Urinary bladder (tissue), 4 donors: ENCODE data around the gene DNMT3B. TPM values are rescaled to one million over a fixed set of nuclear protein-coding genes. Genes with fewer than 3 reads are reported as not detected.

Experiments
- DNase-seq: peaks from one replicate; pipeline ENCODE4 v3.0.0-alpha.2; 2015; ENCODE audit errors: extremely low spot score
- H3K27ac ChIP-seq: one replicate; pipeline ENCODE4 v1.5.1; 2013; ENCODE audit warnings: low read depth, mild to moderate bottlenecking, moderate library complexity
- H3K36me3 ChIP-seq: one replicate; pipeline ENCODE4 v1.6.1; 2013; ENCODE audit warnings: mild to moderate bottlenecking, moderate library complexity; ENCODE audit not compliant: insufficient read depth
- H3K4me1 ChIP-seq: one replicate; pipeline ENCODE4 v1.6.1; 2013; ENCODE audit warnings: mild to moderate bottlenecking, moderate library complexity; ENCODE audit not compliant: insufficient read depth
- H3K4me3 ChIP-seq: one replicate; pipeline ENCODE4 v1.5.1; 2013; ENCODE audit warnings: low read depth, low read length
- WGBS: extraction: QIAGEN DNeasy Blood & Tissue Kit; methylation state at CpG from one replicate; pipeline ENCODE4 v1.1.7; 2013; 5-methylcytosine and 5-hydroxymethylcytosine counted together
- polyA plus RNA-seq: library from polyadenylated mRNA; stranded (reverse); fragments of 200-250 nt; gene quantifications from one replicate; pipeline ENCODE4 v1.2.3, GENCODE V29; 2013
- total RNA-seq: library from RNA; depleted of rRNA; stranded (reverse); fragments of >200 nt; gene quantifications from one replicate; pipeline ENCODE4 v1.2.3, GENCODE V29; 2014
- donor health status: healthy with polysubstance abuse.
- donor health status: healthy.

The DNMT3B gene
- total and polyA plus RNA-seq, 2 donors = 1.0 to 2.4 TPM

GRCh38 chr20:32834972-32835371, 72.8 kb downstream of the DNMT3B start:
- Histone ChIP-seq H3K4me3 (no peak overlapping the region), H3K36me3 (no peaks in the 10 kb centered on the region), H3K27ac (no peak overlapping the region), H3K4me1 (no peaks in the 10 kb centered on the region)
- DNase-seq = no peak

- 94% methylated on average over 1 of the region's 1 CpG for WGBS
These were observed 75.0 kb downstream of the DNMT3B start for GRCh38 chr20:32837157-32837556.

DNA sequence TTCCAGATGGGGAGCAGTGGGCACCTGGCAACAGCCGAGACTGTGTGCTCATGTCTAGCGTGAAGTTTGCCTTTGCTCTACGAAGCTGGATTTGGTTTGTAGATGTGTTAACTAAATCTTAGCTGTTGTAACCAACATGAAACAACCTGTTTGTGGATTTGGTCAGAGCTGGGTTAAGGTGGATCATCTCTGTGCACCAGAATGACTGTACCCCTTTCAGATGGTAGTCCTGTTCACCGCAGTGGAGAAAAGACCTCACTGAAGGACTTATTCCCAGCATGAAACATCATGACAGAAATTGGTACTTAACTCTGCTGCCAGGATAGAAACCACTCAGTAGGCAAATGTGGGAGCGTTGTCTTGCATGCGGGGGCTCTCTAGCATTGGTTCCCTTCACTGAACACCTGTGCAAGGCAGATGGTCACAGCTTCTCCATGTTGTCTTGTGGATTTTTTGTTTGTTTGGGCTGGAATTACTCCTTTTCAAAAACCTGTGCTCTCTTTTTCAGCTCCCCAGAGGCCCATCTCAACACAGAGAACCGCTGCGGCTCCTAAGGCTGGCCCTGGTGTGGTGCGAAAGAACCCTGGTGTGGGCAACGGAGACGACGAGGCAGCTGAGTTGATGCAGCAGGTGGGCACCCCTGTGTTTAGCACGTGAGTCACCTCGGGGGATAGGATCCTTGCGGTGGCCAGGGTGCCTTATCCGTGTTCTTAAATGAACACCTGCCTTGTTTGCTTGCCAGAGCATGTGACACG, 77.2 kb downstream of the DNMT3B start:
- Histone ChIP-seq H3K4me3 (no peak overlapping the region), H3K27ac (no peak overlapping the region), H3K36me3 (peaks cover 2% of the 10 kb centered on the region), H3K4me1 (no peaks in the 10 kb centered on the region)
- no peak for DNase-seq
- WGBS = 88% methylated on average over 17 of the region's 17 CpGs

More at GRCh38 chr20:32837157-32837556, 75.0 kb downstream of the DNMT3B start:
- DNase-seq = no peak
- Histone ChIP-seq H3K4me1 (no peaks in the 10 kb centered on the region), H3K36me3 (peaks cover 2% of the 10 kb centered on the region), H3K4me3 (no peak overlapping the region), H3K27ac (no peak overlapping the region)

GRCh38 chr20:32839982-32840285, 77.7 kb downstream of the DNMT3B start:
- DNase-seq = no peak
- Histone ChIP-seq H3K27ac (no peak overlapping the region), H3K4me3 (no peak overlapping the region), H3K4me1 (no peaks in the 10 kb centered on the region), H3K36me3 (peaks cover 2% of the 10 kb centered on the region)
- WGBS = 70% methylated on average over 4 of the region's 4 CpGs

DNA sequence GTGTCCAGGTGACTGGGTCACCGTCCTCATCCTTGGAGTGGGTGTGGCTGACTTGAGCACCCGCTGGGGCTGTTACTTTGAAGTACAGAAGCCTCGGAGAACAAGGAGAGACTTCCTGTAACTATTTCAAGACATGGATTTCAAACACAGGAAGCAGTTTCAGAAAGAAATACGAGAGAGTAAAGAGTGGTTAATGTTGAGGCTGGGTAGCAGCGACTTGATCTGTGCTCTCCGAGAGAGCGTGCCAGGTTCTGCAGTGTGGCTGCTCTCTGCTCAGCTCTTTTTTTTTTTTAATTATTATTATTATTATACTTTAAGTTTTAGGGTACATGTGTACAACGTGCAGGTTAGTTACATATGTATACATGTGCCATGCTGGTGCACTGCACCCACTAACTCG, 79.0 kb downstream of the DNMT3B start:
- H3K36me3 ChIP-seq = peaks cover 2% of the 10 kb centered on the region
- no peak for DNase-seq
- 73% methylated on average over 9 of the region's 9 CpGs for WGBS

DNA sequence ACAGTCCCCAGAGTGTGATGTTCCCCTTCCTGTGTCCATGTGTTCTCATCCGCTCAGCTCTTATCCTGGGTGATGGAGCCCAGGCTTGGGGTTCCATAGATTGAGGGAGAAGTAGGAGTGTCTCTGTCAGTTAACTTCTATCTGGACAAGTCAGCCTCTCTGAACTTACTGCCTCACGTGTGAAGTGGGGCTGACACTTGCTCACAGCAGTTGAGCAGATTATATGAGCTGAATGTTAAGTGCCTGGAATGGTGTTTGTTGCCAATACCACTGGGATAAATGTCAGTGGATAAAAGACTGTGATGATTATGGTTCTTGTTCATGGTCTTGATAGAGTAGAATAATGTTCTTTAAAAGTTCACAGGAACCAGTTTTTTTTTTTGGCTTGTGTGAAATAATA, 79.4 kb downstream of the DNMT3B start:
- peaks cover 2% of the 10 kb centered on the region for H3K36me3 ChIP-seq

More for the DNA sequence above, 79.0 kb downstream of the DNMT3B start:
- no peaks in the 10 kb centered on the region for H3K4me1 ChIP-seq
- H3K4me3 ChIP-seq = no peak overlapping the region
- H3K27ac ChIP-seq = no peak overlapping the region

DNA sequence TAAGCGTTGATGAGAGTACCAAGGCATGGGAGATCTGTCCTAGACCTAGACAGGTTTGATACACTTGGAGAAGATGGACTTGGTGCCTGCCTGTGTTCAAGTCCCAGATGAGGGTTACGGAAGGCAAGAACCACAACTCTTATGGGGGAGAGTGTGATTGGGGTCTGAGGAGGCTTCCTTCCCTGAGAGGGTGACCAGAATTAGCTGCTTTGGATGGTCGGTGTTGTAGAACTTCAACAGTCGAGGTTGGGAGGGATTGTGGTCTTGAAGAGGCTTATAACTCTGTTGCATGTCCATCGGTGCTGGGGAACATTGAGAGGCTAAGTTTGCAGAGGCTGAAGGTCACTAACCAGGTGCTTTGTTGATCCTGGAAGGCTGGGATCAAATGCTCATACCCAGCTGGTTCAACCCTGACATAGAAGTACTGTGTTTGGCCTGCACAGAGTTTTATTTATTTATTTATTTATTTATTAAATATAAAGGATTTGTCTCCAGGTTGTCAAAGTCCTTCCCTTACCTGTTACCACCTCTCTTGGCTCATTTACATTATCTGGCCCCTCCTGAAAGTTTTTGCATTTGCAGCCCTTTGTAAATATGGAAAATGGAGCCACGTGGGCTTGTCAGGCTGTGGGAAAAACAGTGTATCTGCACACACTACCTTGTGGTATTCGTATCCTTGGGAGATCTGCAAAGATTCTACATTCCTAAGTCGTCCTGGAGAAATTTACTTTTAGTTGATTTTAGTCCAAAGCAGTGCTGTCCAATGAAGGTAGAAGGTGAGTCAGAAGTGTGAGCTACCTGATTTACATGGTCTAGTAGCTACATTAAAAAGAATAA, 80.7 kb downstream of the DNMT3B start:
- 88% methylated on average over 8 of the region's 8 CpGs for WGBS
- H3K4me1 ChIP-seq = no peaks in the 10 kb centered on the region
- H3K4me3 ChIP-seq = no peak overlapping the region
- H3K36me3 ChIP-seq = peaks cover 4% of the 10 kb centered on the region
- no peak overlapping the region for H3K27ac ChIP-seq
- no peak for DNase-seq

More for the DNA sequence above, 79.4 kb downstream of the DNMT3B start:
- no peak overlapping the region for H3K4me3 ChIP-seq
- no peak for DNase-seq
- H3K4me1 ChIP-seq = no peaks in the 10 kb centered on the region
- H3K27ac ChIP-seq = no peak overlapping the region
- WGBS = 91% methylated on average over 2 of the region's 2 CpGs

- no peak overlapping the region for H3K4me3 ChIP-seq
- peaks cover 5% of the 10 kb centered on the region for H3K36me3 ChIP-seq
- DNase-seq = no peak
- H3K4me1 ChIP-seq = no peaks in the 10 kb centered on the region
- 82% methylated on average over 2 of the region's 2 CpGs for WGBS
- H3K27ac ChIP-seq = no peak overlapping the region
These were observed 83.6 kb downstream of the DNMT3B start for GRCh38 chr20:32845786-32846185.

DNA sequence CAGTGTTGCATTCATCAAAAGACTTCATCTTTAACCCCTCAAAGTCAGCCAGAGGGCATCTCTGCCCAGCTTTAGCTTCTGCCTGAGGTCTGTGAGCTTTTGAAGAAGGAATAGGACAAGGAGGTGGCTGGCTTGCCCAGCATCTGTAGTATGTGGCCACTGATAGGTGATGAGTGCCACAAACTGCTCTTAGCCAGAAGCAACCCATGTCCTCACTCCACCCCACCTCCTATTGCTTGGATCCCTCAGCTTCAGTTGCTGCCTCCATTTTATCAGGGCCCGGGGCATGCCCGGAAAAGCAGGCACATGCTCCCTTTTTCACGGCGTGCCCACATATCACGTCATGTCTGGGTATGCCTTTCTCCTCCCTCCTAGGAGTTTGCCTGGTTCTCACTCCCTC, 84.7 kb downstream of the DNMT3B start:
- Histone ChIP-seq H3K4me1 (no peaks in the 10 kb centered on the region), H3K36me3 (peaks cover 6% of the 10 kb centered on the region), H3K4me3 (no peak overlapping the region), H3K27ac (no peak overlapping the region)
- 96% methylated on average over 5 of the region's 5 CpGs for WGBS
- no peak for DNase-seq

DNA sequence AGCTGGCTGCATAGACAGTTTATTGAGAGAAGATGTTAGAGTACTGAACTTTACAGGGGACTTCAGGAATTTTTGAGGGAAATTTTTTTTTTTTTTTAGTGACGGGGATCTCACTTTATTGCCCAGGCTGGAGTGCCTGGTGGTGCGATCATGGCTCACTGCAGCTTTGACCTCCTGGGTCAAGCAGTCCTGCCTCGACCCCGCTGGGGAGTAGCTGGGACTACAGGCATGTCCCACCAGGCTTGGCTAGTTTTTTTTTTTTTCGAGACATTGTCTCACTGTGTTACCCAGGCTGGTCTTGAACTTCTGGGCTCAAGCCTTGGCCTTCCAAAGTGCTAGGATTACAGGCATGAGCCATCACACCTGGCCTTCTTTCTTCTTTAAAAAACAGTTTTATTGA, 85.8 kb downstream of the DNMT3B start:
- Histone ChIP-seq H3K36me3 (peaks cover 8% of the 10 kb centered on the region), H3K4me3 (no peak overlapping the region), H3K4me1 (no peaks in the 10 kb centered on the region), H3K27ac (no peak overlapping the region)
- no peak for DNase-seq
- WGBS = 88% methylated on average over 5 of the region's 5 CpGs

GRCh38 chr20:32848846-32849245, 86.7 kb downstream of the DNMT3B start:
- Histone ChIP-seq H3K27ac (no peak overlapping the region), H3K4me1 (no peaks in the 10 kb centered on the region), H3K4me3 (no peak overlapping the region), H3K36me3 (peaks cover 8% of the 10 kb centered on the region)
- WGBS = 90% methylated on average over 6 of the region's 6 CpGs
- no peak for DNase-seq

DNA sequence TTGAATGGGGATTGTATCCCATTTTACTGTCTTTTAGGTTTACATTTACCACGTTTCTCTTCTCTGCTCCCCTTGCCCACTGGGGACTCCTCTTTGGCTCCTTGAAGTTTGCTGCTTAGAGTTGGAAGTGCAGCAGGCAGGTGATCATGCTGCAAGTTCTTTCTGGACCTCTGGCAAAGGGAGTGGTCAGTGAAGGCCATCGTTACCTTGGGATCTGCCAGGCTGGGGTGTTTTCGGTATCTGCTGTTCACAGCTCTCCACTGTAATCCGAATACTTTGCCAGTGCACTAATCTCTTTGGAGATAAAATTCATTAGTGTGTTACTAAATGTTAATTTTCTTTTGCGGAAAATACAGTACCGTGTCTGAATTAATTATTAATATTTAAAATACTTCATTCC, 87.4 kb downstream of the DNMT3B start:
- Histone ChIP-seq H3K4me1 (no peaks in the 10 kb centered on the region), H3K4me3 (no peak overlapping the region), H3K36me3 (peaks cover 8% of the 10 kb centered on the region), H3K27ac (no peak overlapping the region)
- 90% methylated on average over 6 of the region's 6 CpGs for WGBS
- no peak for DNase-seq

GRCh38 chr20:32855387-32855786, 93.2 kb downstream of the DNMT3B start:
- peaks cover 3% of the 10 kb centered on the region for H3K36me3 ChIP-seq
- DNase-seq = no peak
- H3K4me3 ChIP-seq = no peak overlapping the region
- H3K4me1 ChIP-seq = no peaks in the 10 kb centered on the region
- 86% methylated on average over 7 of the region's 7 CpGs for WGBS
- H3K27ac ChIP-seq = no peak overlapping the region

- Histone ChIP-seq H3K4me1 (no peaks in the 10 kb centered on the region), H3K27ac (no peak overlapping the region), H3K36me3 (no peaks in the 10 kb centered on the region), H3K4me3 (no peak overlapping the region)
- DNase-seq = no peak
- 73% methylated on average over 2 of the region's 2 CpGs for WGBS
These were observed 96.0 kb downstream of the DNMT3B start for GRCh38 chr20:32858189-32858588.
